HG03520 (cell line): Measurements from ENCODE around the gene MCAT.

Source experiments
- ATAC-seq: cut with Tn5 transposase; IDR thresholded peaks from one replicate; pipeline ENCODE4 v1.9.1; 2021; ENCODE audit warnings: mild to moderate bottlenecking, moderate library complexity; ENCODE audit not compliant: unreplicated experiment

MCAT gene

GRCh38 chr22:43142880-43143562 is at the start of gene MCAT:
TSS of gene MCAT (minus strand) at chr22:43143398. CDS start at chr22:43143348, 50 bp downstream.
- peak; percentile 72 for ATAC-seq

- ATAC-seq, result no peak
Measured at GRCh38 chr22:43191831-43192230, 48.6 kb upstream of the MCAT start.

GRCh38 chr22:43188829-43189545 is 45.8 kb upstream of the MCAT start:
- ATAC-seq, result no peak

- ATAC-seq, result peak; percentile 70
Measured at GRCh38 chr22:43187171-43188099, 44.2 kb upstream of the MCAT start.

- peak; percentile 41 for ATAC-seq
Measured at GRCh38 chr22:43186272-43187170, 43.3 kb upstream of the MCAT start, which contains the start of gene TTLL12. TSS of gene TTLL12 (minus strand) at chr22:43187134. CDS start at chr22:43187069, 65 bp downstream.

- ATAC-seq, result no peak
Measured at GRCh38 chr22:43185860-43186261, 42.7 kb upstream of the MCAT start.

- ATAC-seq, result no peak
Measured at GRCh38 chr22:43183496-43184277, 40.5 kb upstream of the MCAT start.

GRCh38 chr22:43182726-43183125 is 39.5 kb upstream of the MCAT start:
- ATAC-seq, result no peak

- ATAC-seq, result no peak
Measured at GRCh38 chr22:43182118-43182517, 38.9 kb upstream of the MCAT start.

- no peak for ATAC-seq
Measured at GRCh38 chr22:43181321-43182076, 38.3 kb upstream of the MCAT start.

GRCh38 chr22:43180670-43181069 is 37.5 kb upstream of the MCAT start:
- ATAC-seq, result no peak

- ATAC-seq, result no peak
Measured at GRCh38 chr22:43179911-43180195, 36.7 kb upstream of the MCAT start.

GRCh38 chr22:43179146-43179910 is 36.1 kb upstream of the MCAT start:
- no peak for ATAC-seq

- no peak for ATAC-seq
Measured at GRCh38 chr22:43177479-43177878, 34.3 kb upstream of the MCAT start.

- no peak for ATAC-seq
Measured at GRCh38 chr22:43176090-43176489, 32.9 kb upstream of the MCAT start.

GRCh38 chr22:43174941-43175531 is 31.8 kb upstream of the MCAT start:
- ATAC-seq, result no peak

- no peak for ATAC-seq
Measured at GRCh38 chr22:43173976-43174720, 30.9 kb upstream of the MCAT start.
